GM12874 (cell line): ENCODE measurements around the gene APOBEC3G.

ENCODE experiments used
- CTCF ChIP-seq: IDR thresholded peaks from 2 replicates; pipeline ENCODE4 v1.5.1; 2011; ENCODE audit warnings: low read depth, mild to moderate bottlenecking, control low read depth, low read length, moderate library complexity; ENCODE audit not compliant: insufficient read depth

The APOBEC3G gene

GRCh38 chr22:39109361-39109760, 32.3 kb downstream of the APOBEC3G start:
- no peak for TF ChIP-seq CTCF

GRCh38 chr22:39110631-39111561, 33.8 kb downstream of the APOBEC3G start:
- no peak for TF ChIP-seq CTCF

GRCh38 chr22:39114112-39114511, 37.0 kb downstream of the APOBEC3G start:
- TF ChIP-seq CTCF, result no peak

- TF ChIP-seq CTCF, result no peak
These were observed 38.5 kb downstream of the APOBEC3G start for GRCh38 chr22:39115570-39115969.

GRCh38 chr22:39115977-39116621, 39.0 kb downstream of the APOBEC3G start:
- no peak for TF ChIP-seq CTCF

GRCh38 chr22:39117585-39118191, 40.6 kb downstream of the APOBEC3G start:
- peak; percentile 60 for TF ChIP-seq CTCF

- no peak for TF ChIP-seq CTCF
These were observed 43.9 kb downstream of the APOBEC3G start for GRCh38 chr22:39120983-39121382.
